ENCODE measurements around the gene MDGA2. TPM values are rescaled to one million over a fixed set of nuclear protein-coding genes. Genes with fewer than 3 reads are reported as not detected.

Gene MDGA2
- total RNA-seq, 1 donor from 2014 or later = 1.3 TPM

- peaks cover 4% of the 10 kb centered on the region for H3K9me3 Mint-ChIP-seq
- no peaks in the 10 kb centered on the region for H3K36me3 Mint-ChIP-seq
- no peak overlapping the region for H3K27ac Mint-ChIP-seq
- DNase-seq (ENCODE audit: extremely low spot score, unreplicated experiment) = no peak
- no peaks in the 10 kb centered on the region for H3K4me1 Mint-ChIP-seq (ENCODE audit: unreplicated experiment)
- H3K27me3 Mint-ChIP-seq = no peaks in the 10 kb centered on the region
- no peak for TF ChIP-seq CTCF (conservative IDR thresholded peaks at IDR 0.05)
- no peak overlapping the region for H3K4me3 Mint-ChIP-seq
Observed at GRCh38 chr14:47154276-47154797, 521.1 kb downstream of the MDGA2 start.

GRCh38 chr14:47153746-47154145, 521.7 kb downstream of the MDGA2 start:
- DNase-seq (ENCODE audit: extremely low spot score, unreplicated experiment) = no peak
- no peak overlapping the region for H3K27ac Mint-ChIP-seq
- no peaks in the 10 kb centered on the region for H3K36me3 Mint-ChIP-seq
- H3K9me3 Mint-ChIP-seq = peaks cover 4% of the 10 kb centered on the region
- H3K4me3 Mint-ChIP-seq = no peak overlapping the region
- H3K4me1 Mint-ChIP-seq (ENCODE audit: unreplicated experiment) = no peaks in the 10 kb centered on the region
- H3K27me3 Mint-ChIP-seq = no peaks in the 10 kb centered on the region
- TF ChIP-seq CTCF (conservative IDR thresholded peaks at IDR 0.05) = no peak

GRCh38 chr14:47150267-47150666, 525.1 kb downstream of the MDGA2 start:
- H3K27ac Mint-ChIP-seq = peak overlapping the region; percentile 39
- TF ChIP-seq CTCF (conservative IDR thresholded peaks at IDR 0.05) = no peak
- H3K4me3 Mint-ChIP-seq = no peak overlapping the region
- no peak for DNase-seq (ENCODE audit: extremely low spot score, unreplicated experiment)
- H3K27me3 Mint-ChIP-seq = no peaks in the 10 kb centered on the region
- H3K4me1 Mint-ChIP-seq (ENCODE audit: unreplicated experiment) = no peaks in the 10 kb centered on the region
- H3K9me3 Mint-ChIP-seq = peaks cover 4% of the 10 kb centered on the region
- no peaks in the 10 kb centered on the region for H3K36me3 Mint-ChIP-seq

GRCh38 chr14:47149326-47149725, 526.1 kb downstream of the MDGA2 start:
- Mint-ChIP-seq H3K27ac (peak overlapping the region; percentile 5), H3K9me3 (peaks cover 4% of the 10 kb centered on the region), H3K27me3 (no peaks in the 10 kb centered on the region), H3K36me3 (no peaks in the 10 kb centered on the region), H3K4me3 (no peak overlapping the region), H3K4me1 (ENCODE audit: unreplicated experiment) (no peaks in the 10 kb centered on the region)
- TF ChIP-seq CTCF (conservative IDR thresholded peaks at IDR 0.05) = no peak
- no peak for DNase-seq (ENCODE audit: extremely low spot score, unreplicated experiment)

- Mint-ChIP-seq H3K27ac (no peak overlapping the region), H3K9me3 (peaks cover 1% of the 10 kb centered on the region), H3K36me3 (no peaks in the 10 kb centered on the region), H3K4me1 (ENCODE audit: unreplicated experiment) (no peaks in the 10 kb centered on the region), H3K27me3 (no peaks in the 10 kb centered on the region), H3K4me3 (no peak overlapping the region)
- no peak for DNase-seq (ENCODE audit: extremely low spot score, unreplicated experiment)
- no peak for TF ChIP-seq CTCF (conservative IDR thresholded peaks at IDR 0.05)
Observed at GRCh38 chr14:47148686-47149085, 526.7 kb downstream of the MDGA2 start.

- DNase-seq (ENCODE audit: extremely low spot score, unreplicated experiment) = no peak
- TF ChIP-seq CTCF (conservative IDR thresholded peaks at IDR 0.05) = no peak
- Mint-ChIP-seq H3K9me3 (no peaks in the 10 kb centered on the region), H3K4me3 (no peak overlapping the region), H3K36me3 (no peaks in the 10 kb centered on the region), H3K4me1 (ENCODE audit: unreplicated experiment) (no peaks in the 10 kb centered on the region), H3K27me3 (no peaks in the 10 kb centered on the region), H3K27ac (no peak overlapping the region)
Observed at GRCh38 chr14:47120645-47121044, 554.8 kb downstream of the MDGA2 start.
